GM12878 (cell line): ENCODE measurements around the gene FAN1. TPM values are rescaled to one million over a fixed set of nuclear protein-coding genes. Genes with fewer than 3 reads are reported as not detected.

ENCODE experiments used
- CEBPZ ChIP-seq: fragments of 150-350 bp; IDR thresholded peaks from 2 replicates; pipeline ENCODE4 v1.6.1; 2016; ENCODE audit warnings: low read depth, low read length
- LARP7 ChIP-seq: fragments of 450-650 bp; IDR thresholded peaks from 2 replicates; pipeline ENCODE4 v1.6.1; 2017; ENCODE audit warnings: mild to moderate bottlenecking
- NRF1 ChIP-seq: conservative IDR thresholded peaks from 2 replicates; pipeline ENCODE4 v1.6.1; 2011; ENCODE audit warnings: mild to moderate bottlenecking, low read depth, low read length, improper control_type of control experiment
- SMAD5 ChIP-seq: IDR thresholded peaks from 2 replicates; pipeline ENCODE4 v1.6.1; 2016; ENCODE audit warnings: antibody characterized with exemption, low read depth
- YY1 ChIP-seq: IDR thresholded peaks from 2 replicates; pipeline ENCODE4 v1.6.1; 2011; ENCODE audit warnings: low read depth, mild to moderate bottlenecking, low read length
- ZBTB4 ChIP-seq: fragments of 450-650 bp; formaldehyde crosslinking; IDR thresholded peaks from 2 replicates; pipeline ENCODE4 v1.4.0; 2022; ENCODE audit warnings: mild to moderate bottlenecking, moderate library complexity
- ZSCAN29 ChIP-seq: fragments of 450-650 bp; IDR thresholded peaks from 2 replicates; pipeline ENCODE4 v1.6.1; 2017; ENCODE audit warnings: mild to moderate bottlenecking, moderate library complexity
- polyA plus RNA-seq, 11 experiments: library from polyadenylated mRNA; depleted of rRNA in 4 of 11; unstranded in 6 of 11; stranded (reverse) in 5 of 11; fragments of >200 nt; fragmentation: Nextera tagmentation in 4 of 11; fragmentation: Illumina TruSeq in 1 of 11; extraction: Ambion mirVana in 4 of 11; extraction: Trizol in 1 of 11; gene quantifications; 1 replicate in 1 of 11; 2 replicates in 10 of 11; pipeline versions ENCODE4 v1.2.1 to v1.2.3, GENCODE V29; 2011 to 2016; ENCODE audit warnings: inconsistent platforms in 2 of 11, missing spikeins in 2 of 11, low read depth in 1 of 11
- total RNA-seq, 4 experiments: library from RNA; depleted of rRNA in 3 of 4; stranded (reverse); fragments of >200 nt in 3 of 4; fragmentation: Illumina TruSeq in 1 of 4; extraction: Trizol in 1 of 4; gene quantifications; 2 replicates each; pipeline versions ENCODE4 v1.2.1 to v1.2.3, GENCODE V29; 2013 to 2021
- TF ChIP-seq, protein P1 (sequence below): fragments of 450-650 bp; formaldehyde crosslinking; IDR thresholded peaks from 2 replicates; pipeline ENCODE4 v1.5.0; 2022; ENCODE audit warnings: mild to moderate bottlenecking, missing genetic modification characterization
- TF ChIP-seq, protein P2 (sequence below): fragments of 450-650 bp; IDR thresholded peaks from 2 replicates; pipeline ENCODE4 v1.6.1; 2017; ENCODE audit warnings: antibody characterized with exemption, mild to moderate bottlenecking, moderate library complexity
- TF ChIP-seq, protein P3 (sequence below), 3 experiments: IDR thresholded peaks in 2 of 3; conservative IDR thresholded peaks in 1 of 3; 2 replicates each; pipeline ENCODE4 v1.5.1; 2011; ENCODE audit warnings: low read depth in 3 of 3, low read length in 3 of 3, mild to moderate bottlenecking in 3 of 3, control low read depth in 2 of 3, moderate library complexity in 2 of 3, inconsistent platforms in 1 of 3, mixed read lengths in 1 of 3; ENCODE audit not compliant: control insufficient read depth in 2 of 3, insufficient read depth in 1 of 3; ENCODE audit errors: extremely low read depth in 1 of 3

Gene FAN1
- total and polyA plus RNA-seq, 10 of the 15 experiments (the other 5 are each of a cell fraction or from before 2014, with no cell fraction given), result 0.55 to 18.6 (median 12.6) TPM

- TF ChIP-seq YY1 (no peak), ZSCAN29 (peak; percentile 67; the same call in 1 of the 2 replicates), SMAD5 (no peak), NRF1 (no peak), CEBPZ (no peak), ZBTB4 (CRISPR knock-in tag) (no peak), LARP7 (no peak)
- TF ChIP-seq, protein P1, sequence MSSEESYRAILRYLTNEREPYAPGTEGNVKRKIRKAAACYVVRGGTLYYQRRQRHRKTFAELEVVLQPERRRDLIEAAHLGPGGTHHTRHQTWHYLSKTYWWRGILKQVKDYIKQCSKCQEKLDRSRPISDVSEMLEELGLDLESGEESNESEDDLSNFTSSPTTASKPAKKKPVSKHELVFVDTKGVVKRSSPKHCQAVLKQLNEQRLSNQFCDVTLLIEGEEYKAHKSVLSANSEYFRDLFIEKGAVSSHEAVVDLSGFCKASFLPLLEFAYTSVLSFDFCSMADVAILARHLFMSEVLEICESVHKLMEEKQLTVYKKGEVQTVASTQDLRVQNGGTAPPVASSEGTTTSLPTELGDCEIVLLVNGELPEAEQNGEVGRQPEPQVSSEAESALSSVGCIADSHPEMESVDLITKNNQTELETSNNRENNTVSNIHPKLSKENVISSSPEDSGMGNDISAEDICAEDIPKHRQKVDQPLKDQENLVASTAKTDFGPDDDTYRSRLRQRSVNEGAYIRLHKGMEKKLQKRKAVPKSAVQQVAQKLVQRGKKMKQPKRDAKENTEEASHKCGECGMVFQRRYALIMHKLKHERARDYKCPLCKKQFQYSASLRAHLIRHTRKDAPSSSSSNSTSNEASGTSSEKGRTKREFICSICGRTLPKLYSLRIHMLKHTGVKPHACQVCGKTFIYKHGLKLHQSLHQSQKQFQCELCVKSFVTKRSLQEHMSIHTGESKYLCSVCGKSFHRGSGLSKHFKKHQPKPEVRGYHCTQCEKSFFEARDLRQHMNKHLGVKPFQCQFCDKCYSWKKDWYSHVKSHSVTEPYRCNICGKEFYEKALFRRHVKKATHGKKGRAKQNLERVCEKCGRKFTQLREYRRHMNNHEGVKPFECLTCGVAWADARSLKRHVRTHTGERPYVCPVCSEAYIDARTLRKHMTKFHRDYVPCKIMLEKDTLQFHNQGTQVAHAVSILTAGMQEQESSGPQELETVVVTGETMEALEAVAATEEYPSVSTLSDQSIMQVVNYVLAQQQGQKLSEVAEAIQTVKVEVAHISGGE (CRISPR knock-in tag), result no peak
- TF ChIP-seq, protein P2, sequence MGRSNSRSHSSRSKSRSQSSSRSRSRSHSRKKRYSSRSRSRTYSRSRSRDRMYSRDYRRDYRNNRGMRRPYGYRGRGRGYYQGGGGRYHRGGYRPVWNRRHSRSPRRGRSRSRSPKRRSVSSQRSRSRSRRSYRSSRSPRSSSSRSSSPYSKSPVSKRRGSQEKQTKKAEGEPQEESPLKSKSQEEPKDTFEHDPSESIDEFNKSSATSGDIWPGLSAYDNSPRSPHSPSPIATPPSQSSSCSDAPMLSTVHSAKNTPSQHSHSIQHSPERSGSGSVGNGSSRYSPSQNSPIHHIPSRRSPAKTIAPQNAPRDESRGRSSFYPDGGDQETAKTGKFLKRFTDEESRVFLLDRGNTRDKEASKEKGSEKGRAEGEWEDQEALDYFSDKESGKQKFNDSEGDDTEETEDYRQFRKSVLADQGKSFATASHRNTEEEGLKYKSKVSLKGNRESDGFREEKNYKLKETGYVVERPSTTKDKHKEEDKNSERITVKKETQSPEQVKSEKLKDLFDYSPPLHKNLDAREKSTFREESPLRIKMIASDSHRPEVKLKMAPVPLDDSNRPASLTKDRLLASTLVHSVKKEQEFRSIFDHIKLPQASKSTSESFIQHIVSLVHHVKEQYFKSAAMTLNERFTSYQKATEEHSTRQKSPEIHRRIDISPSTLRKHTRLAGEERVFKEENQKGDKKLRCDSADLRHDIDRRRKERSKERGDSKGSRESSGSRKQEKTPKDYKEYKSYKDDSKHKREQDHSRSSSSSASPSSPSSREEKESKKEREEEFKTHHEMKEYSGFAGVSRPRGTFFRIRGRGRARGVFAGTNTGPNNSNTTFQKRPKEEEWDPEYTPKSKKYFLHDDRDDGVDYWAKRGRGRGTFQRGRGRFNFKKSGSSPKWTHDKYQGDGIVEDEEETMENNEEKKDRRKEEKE, result no peak
- TF ChIP-seq, protein P3, sequence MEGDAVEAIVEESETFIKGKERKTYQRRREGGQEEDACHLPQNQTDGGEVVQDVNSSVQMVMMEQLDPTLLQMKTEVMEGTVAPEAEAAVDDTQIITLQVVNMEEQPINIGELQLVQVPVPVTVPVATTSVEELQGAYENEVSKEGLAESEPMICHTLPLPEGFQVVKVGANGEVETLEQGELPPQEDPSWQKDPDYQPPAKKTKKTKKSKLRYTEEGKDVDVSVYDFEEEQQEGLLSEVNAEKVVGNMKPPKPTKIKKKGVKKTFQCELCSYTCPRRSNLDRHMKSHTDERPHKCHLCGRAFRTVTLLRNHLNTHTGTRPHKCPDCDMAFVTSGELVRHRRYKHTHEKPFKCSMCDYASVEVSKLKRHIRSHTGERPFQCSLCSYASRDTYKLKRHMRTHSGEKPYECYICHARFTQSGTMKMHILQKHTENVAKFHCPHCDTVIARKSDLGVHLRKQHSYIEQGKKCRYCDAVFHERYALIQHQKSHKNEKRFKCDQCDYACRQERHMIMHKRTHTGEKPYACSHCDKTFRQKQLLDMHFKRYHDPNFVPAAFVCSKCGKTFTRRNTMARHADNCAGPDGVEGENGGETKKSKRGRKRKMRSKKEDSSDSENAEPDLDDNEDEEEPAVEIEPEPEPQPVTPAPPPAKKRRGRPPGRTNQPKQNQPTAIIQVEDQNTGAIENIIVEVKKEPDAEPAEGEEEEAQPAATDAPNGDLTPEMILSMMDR (IDR thresholded peaks at IDR 0.05 in 2 of 3, conservative IDR thresholded peaks at IDR 0.05 in 1 of 3; ENCODE audit: control insufficient read depth in 2 of 3, extremely low read depth in 1 of 3, insufficient read depth in 1 of 3, low read depth in 3 of 3, low read length in 3 of 3), result peak; percentile 55 to 77 (median 62)
These were observed 44.4 kb upstream of the FAN1 start (continued) for GRCh38 chr15:30859091-30859874.
